Transverse colon (tissue), 4 donors: ENCODE data around the gene GPC5. TPM values are rescaled to one million over a fixed set of nuclear protein-coding genes. Genes with fewer than 3 reads are reported as not detected.

Experiments used
- DNase-seq: peaks from one replicate; pipeline ENCODE4 v3.0.0-alpha.2; 2019
- H3K27ac ChIP-seq, 4 donors: fragments of 200-600 bp; sonication (generic); 2 replicates each; pipeline ENCODE4 v1.5.1; 2016 to 2018; ENCODE audit warnings: inconsistent platforms in 4 of 4
- H3K27me3 ChIP-seq: fragments of 200-600 bp; sonication (generic); 2 replicates; pipeline ENCODE4 v1.5.1; 2017; ENCODE audit warnings: inconsistent platforms
- H3K36me3 ChIP-seq, 4 donors: fragments of 200-600 bp; sonication (generic); 2 replicates each; pipeline ENCODE4 v1.5.1; 2017 to 2019; ENCODE audit warnings: inconsistent platforms in 4 of 4
- H3K4me1 ChIP-seq, 4 donors: fragments of 200-600 bp; sonication (generic); 2 replicates each; pipeline ENCODE4 v1.5.1; 2017 to 2020; ENCODE audit warnings: inconsistent platforms in 4 of 4
- H3K4me3 ChIP-seq, 4 donors: fragments of 200-600 bp; sonication (generic); 1 replicate in 1 of 4; 2 replicates in 3 of 4; pipeline versions ENCODE4 v1.5.1 to v1.6.1; 2017 to 2019; ENCODE audit warnings: inconsistent platforms in 4 of 4
- H3K9me3 ChIP-seq, 2 donors: fragments of 200-600 bp; sonication (generic); 2 replicates each; pipeline ENCODE4 v1.5.1; 2017 to 2019; ENCODE audit warnings: inconsistent platforms in 2 of 2
- EP300 ChIP-seq: sonication (generic); formaldehyde crosslinking; IDR thresholded peaks from one replicate; pipeline ENCODE4 v1.6.1; 2017; ENCODE audit warnings: antibody characterized with exemption, low read depth
- POLR2A ChIP-seq: fragments of 450-650 bp; IDR thresholded peaks from one replicate; pipeline ENCODE4 v1.6.1; 2016; ENCODE audit warnings: antibody characterized with exemption, mild to moderate bottlenecking, moderate library complexity
- POLR2AphosphoS5 ChIP-seq, 3 donors: sonication (generic); formaldehyde crosslinking; IDR thresholded peaks; one replicate each; pipeline ENCODE4 v1.6.1; 2016; ENCODE audit warnings: antibody characterized with exemption in 3 of 3
- WGBS, 2 donors: methylation state at CpG; one replicate each; pipeline ENCODE4 v1.1.5; 2018; ENCODE audit warnings: low coverage in 1 of 2; 5-methylcytosine and 5-hydroxymethylcytosine counted together
- in situ Hi-C, 4 donors: fragments of 200-750 bp; cut with MboI; loops; one replicate each; pipeline versions ENCODE4 v1.15.0 to v1.15.1; 2017; ENCODE audit warnings: low sequenced_read_pairs in 3 of 4, low pct_ligation_motif_present in 1 of 4, low pct_unique_long_range_greater_than_20kb in 1 of 4
- intact Hi-C: fragments of 100-400 bp; cut with DNase I; formaldehyde crosslinking; loops from one replicate; pipeline ENCODE4 v1.15.1; 2023; ENCODE audit warnings: low total_unique reads
- total RNA-seq, 4 donors: library from RNA; depleted of rRNA; stranded (reverse); fragments of >200 nt; gene quantifications; one replicate each; pipeline ENCODE4 v1.1.0, GENCODE V29; 2016
- TF ChIP-seq, protein P1 (sequence below), 5 experiments: fragments of 200-600 bp in 3 of 5; fragments of 450-650 bp in 2 of 5; sonication (generic) in 3 of 5; IDR thresholded peaks; 1 replicate in 2 of 5; 2 replicates in 3 of 5; pipeline ENCODE4 v1.5.1; 2016 to 2017; ENCODE audit warnings: antibody characterized with exemption in 5 of 5, inconsistent platforms in 3 of 5, mild to moderate bottlenecking in 2 of 5, moderate library complexity in 1 of 5

GPC5 gene
- total RNA-seq, 4 donors from 2014 or later = 0.48 to 1.4 TPM; not detected in 2

DNA sequence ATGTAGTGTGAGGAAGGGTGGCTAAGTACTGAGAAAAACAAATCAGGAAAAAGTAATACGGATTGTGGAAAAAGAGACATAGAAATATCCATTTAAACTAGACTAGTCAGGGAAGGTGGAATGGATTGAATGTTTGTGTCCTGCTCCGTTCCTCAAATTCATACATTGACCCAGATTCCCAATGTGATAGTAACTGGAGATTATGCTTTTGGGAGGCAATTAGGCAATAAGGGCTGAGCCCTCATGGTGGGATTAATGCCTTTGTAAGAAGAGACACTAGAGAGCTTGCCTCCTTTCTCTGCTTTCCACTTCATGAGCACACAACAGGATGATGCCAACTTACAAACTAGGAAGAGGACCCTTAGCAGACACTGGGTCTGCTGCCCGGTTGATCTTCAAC lies 1063.0 kb downstream of the GPC5 start:
- peak overlapping the region in 1 of 4 donors; percentile 9 for H3K27ac ChIP-seq
- no peaks in the 10 kb centered on the region for H3K36me3 ChIP-seq
- H3K27me3 ChIP-seq = no peaks in the 10 kb centered on the region
- peaks cover 0 to 4% (median 0%) of the 10 kb centered on the region in 4 donors for H3K4me1 ChIP-seq
- 90 to 100% methylated on average over 2 to 3 of the region's 3 CpGs for WGBS, 2 donors
- TF ChIP-seq, protein P1, sequence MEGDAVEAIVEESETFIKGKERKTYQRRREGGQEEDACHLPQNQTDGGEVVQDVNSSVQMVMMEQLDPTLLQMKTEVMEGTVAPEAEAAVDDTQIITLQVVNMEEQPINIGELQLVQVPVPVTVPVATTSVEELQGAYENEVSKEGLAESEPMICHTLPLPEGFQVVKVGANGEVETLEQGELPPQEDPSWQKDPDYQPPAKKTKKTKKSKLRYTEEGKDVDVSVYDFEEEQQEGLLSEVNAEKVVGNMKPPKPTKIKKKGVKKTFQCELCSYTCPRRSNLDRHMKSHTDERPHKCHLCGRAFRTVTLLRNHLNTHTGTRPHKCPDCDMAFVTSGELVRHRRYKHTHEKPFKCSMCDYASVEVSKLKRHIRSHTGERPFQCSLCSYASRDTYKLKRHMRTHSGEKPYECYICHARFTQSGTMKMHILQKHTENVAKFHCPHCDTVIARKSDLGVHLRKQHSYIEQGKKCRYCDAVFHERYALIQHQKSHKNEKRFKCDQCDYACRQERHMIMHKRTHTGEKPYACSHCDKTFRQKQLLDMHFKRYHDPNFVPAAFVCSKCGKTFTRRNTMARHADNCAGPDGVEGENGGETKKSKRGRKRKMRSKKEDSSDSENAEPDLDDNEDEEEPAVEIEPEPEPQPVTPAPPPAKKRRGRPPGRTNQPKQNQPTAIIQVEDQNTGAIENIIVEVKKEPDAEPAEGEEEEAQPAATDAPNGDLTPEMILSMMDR (IDR thresholded peaks at IDR 0.05) = no peak
- TF ChIP-seq EP300 = no peak
- no peak for TF ChIP-seq POLR2A
- no peak for TF ChIP-seq POLR2AphosphoS5 (IDR thresholded peaks at IDR 0.05)
- in situ Hi-C loops = no loop called here
- no peaks in the 10 kb centered on the region for H3K9me3 ChIP-seq
- intact Hi-C loops = no loop called here
- H3K4me3 ChIP-seq = no peak overlapping the region
- DNase-seq = no peak

DNA sequence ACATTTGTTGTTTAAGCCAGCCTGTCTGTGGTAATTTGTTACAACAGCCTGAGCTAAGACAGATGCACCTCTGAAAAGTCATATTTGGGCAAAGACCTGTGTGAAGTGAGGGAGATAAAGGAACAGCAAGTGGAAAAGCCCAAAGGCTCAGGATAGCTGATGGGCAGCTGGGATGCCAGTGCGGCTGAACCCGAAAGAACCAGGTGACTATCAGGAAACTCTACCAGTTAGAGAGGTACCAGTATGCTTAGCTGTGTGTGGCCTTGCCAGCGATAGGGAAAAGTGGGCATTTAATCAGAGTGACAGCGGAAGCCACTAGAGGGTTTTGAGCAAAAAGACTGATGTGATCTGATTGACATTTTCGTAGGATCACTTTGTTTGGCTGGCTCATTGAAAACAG lies 1063.4 kb downstream of the GPC5 start:
- in situ Hi-C loops = no loop called here
- H3K4me1 ChIP-seq = peaks cover 0 to 4% (median 0%) of the 10 kb centered on the region in 4 donors
- TF ChIP-seq EP300 = no peak
- TF ChIP-seq POLR2AphosphoS5 (IDR thresholded peaks at IDR 0.05) = no peak
- TF ChIP-seq POLR2A = no peak
- H3K4me3 ChIP-seq = no peak overlapping the region
- H3K36me3 ChIP-seq = no peaks in the 10 kb centered on the region
- 88 to 92% methylated on average over 4 to 5 of the region's 5 CpGs for WGBS, 2 donors
- intact Hi-C loops = no loop called here
- H3K9me3 ChIP-seq = no peaks in the 10 kb centered on the region
- no peak overlapping the region for H3K27ac ChIP-seq
- no peak for DNase-seq
- no peaks in the 10 kb centered on the region for H3K27me3 ChIP-seq

DNA sequence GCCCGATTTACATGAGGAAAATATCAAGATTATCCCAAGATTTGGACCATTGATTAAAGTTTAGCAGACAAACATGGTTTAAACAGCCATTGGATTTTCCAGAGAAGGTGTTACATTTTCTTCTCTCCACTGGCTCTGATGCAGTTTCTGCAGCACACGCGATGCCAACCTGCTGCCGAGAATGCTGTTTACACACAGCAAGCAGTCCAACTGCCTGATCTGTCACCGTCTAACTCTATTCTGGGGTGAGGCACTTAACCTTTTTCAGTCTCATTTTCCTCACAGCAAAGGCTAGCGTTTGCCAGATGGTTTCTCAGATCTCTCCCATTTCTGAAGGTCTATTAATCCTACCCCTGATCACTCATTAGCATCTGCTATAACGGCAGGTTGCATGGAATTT lies 1064.7 kb downstream of the GPC5 start:
- no peaks in the 10 kb centered on the region for H3K9me3 ChIP-seq
- in situ Hi-C loops (no loop called here), intact Hi-C loops (no loop called here)
- H3K4me3 ChIP-seq = no peak overlapping the region
- H3K4me1 ChIP-seq = peaks cover 0 to 4% (median 0%) of the 10 kb centered on the region in 4 donors
- H3K27me3 ChIP-seq = no peaks in the 10 kb centered on the region
- H3K36me3 ChIP-seq = no peaks in the 10 kb centered on the region
- TF ChIP-seq, protein P1 (IDR thresholded peaks at IDR 0.05) = no peak
- no peak for TF ChIP-seq POLR2A
- TF ChIP-seq EP300 = no peak
- no peak for TF ChIP-seq POLR2AphosphoS5 (IDR thresholded peaks at IDR 0.05)
- no peak overlapping the region for H3K27ac ChIP-seq
- peak; percentile 14 for DNase-seq
- 32 to 41% methylated on average over 4 to 7 of the region's 7 CpGs for WGBS, 2 donors

DNA sequence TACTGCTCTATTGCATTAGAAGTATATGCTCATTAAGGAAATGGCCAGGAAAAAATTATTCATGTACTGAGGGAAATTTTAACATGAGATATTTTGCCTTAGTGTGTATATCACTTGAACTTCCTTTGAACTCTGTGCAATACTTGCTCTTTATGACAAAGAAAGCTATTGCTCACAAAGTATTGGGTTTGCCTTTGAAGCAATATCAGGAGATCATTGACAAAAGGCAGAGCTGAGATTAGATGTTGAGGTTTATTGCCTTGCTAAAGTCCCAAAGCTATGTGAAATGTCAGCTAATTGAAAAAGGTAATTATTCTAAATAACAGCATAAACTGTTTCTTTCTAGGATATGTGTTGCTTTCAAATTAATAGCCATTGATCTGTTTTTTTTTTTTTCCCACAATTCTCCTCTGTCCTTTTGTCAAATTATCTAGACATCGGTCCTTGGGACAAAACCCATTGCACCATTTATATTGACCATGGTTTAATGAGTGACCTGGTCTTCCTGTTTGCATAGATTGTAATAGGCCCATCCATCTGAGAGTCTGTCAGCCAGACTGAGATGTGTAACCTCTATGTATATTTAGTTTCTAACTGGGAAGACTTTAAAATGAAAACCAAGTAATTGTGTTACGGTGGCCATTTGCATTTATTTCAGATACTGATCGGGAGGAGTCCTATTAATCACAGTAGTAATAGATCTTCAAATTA lies 1075.5 kb downstream of the GPC5 start:
- Histone ChIP-seq H3K9me3 (no peaks in the 10 kb centered on the region), H3K4me3 (no peak overlapping the region), H3K4me1 (peaks cover 0 to 14% (median 0%) of the 10 kb centered on the region in 4 donors), H3K36me3 (no peaks in the 10 kb centered on the region), H3K27me3 (no peaks in the 10 kb centered on the region), H3K27ac (no peak overlapping the region)
- in situ Hi-C loops (no loop called here), intact Hi-C loops (no loop called here)
- WGBS, 2 donors = 45 to 46% methylated on average over 3 of the region's 3 CpGs
- TF ChIP-seq, protein P1 (IDR thresholded peaks at IDR 0.05) = no peak
- TF ChIP-seq EP300 (no peak), POLR2AphosphoS5 (IDR thresholded peaks at IDR 0.05) (no peak), POLR2A (no peak)
- DNase-seq = no peak
